HG03565 (cell line): ENCODE results near the gene GATC.
"Not testable (repeated sequence)": the region's sequence is repeated elsewhere in the genome, so short reads cannot be mapped to it uniquely, and the experiment has no call there.

ENCODE experiments used
- ATAC-seq: cut with Tn5 transposase; IDR thresholded peaks from one replicate; pipeline ENCODE4 v1.9.1; 2021; ENCODE audit warnings: mild to moderate bottlenecking, moderate library complexity; ENCODE audit not compliant: unreplicated experiment

GATC gene

DNA sequence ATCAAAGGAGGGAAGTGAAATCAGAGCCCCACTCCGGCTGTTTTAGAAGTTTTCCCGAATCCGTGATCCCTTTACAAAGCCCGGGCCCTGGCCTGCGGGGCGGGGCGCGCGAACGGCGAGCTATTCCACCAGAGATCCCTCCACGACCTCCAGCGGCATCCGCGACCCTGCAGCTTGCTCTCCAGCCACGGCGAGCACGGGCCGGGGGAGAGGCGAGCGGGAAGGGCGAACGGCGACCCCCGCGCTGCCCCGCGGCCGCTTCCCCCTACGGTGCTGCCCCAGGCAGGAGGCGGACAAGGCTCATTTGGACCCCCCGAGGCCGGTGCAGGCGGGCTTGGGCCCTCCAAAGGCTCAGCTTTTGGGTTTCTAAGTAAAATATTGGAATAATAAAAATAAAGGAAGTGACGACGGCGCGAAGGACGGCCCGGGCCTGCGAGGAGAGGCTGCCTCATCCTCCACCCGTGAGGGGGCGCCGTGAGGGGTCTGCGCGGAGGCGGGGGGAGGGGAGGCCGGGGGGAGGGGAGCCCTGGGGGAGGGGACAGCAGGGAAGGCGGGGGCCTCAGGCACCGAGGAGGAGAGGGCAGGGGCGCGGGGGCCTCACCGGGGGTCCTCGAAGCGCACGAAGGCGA lies 22.7 kb downstream of the GATC start:
- peak; percentile 5 for ATAC-seq

DNA sequence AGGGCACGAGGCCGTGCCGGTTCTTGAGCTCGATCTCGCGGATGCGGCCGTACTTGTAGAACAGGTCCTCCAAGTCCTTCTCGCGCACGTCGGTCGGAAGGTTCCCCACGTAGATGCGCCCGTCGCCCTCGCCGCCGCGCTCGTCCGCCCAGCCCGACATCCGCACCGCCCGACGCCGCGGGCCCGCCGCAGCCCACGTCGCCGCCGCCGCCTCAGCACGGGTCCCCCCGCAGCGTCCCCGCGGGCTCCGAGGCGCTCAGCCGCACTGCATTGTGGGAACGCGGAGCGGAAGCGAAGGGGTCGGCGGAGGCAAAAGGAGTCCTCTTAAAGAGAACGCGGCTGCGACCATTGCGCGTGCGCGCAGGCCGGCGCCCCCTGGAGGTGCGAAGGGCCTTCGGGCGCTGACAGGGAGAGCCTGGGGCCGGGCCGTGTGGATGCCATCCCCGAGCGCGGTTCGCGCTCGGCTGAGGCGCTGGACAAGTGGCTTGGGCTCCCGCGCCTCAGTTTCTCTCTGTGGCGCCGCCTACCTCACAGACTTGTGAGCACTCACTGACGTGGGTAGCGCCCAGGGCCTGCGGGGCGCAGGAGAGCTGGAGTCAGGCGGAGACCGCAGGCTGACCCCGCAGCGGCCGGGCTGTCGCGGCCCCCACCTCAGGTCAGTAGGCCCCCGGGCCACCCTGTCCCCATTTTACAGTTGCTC lies 23.4 kb downstream of the GATC start, which contains the start of gene SRSF9:
SRSF9 (minus strand) TSS at position 299 of the 700 bp plus-strand sequence; CDS start at position 160, 139 bp downstream.
- ATAC-seq, result peak; percentile 77

DNA sequence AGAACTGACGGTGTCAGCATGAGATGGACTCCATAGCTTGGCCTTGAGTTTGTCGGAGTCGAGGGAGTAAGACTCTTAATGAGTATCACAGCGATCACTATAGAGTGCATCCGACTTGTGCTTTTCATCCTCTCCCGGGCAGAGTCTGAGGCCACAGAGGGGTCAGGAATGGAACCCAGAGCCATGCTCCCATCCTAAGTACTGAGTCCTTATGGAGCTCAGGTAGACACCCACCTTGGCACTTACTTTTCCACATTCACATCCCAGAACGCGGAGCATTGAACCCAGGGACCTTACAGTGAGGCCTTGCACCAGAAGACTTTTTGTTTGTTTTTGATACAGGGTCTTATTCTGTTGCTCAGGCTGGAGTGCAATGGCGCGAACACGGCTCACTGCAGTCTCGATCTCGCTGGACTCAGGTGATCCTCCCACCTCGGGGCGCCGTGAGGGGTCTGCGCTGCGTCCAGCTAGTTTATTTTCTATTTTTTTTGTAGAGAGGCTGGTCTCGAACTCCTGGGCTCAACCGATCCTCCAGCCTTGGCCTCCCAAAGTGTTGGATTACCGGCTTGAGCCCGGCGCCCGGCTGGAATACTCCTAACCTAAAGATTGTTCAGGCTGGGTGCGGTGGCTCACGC lies 24.0 kb downstream of the GATC start:
- no peak for ATAC-seq

DNA sequence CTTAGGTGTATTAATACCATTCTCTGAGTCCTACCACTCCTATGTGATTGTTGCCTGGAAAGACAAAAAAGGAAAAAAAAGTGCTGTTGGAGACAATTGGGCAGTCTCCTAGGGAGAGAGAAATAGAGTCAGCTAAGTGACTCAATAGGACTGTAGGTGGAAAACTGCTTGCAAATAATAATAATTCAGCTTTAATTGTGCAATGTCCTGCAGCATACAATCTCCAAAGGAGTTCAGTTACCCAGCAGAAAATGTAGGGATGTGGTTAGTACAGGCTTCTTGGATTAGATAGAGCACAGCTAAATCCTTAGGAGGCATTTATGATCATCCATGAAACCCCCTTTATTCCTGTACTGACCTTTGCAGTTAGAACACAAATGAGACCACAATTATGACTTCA lies 26.3 kb downstream of the GATC start:
- no peak for ATAC-seq

DNA sequence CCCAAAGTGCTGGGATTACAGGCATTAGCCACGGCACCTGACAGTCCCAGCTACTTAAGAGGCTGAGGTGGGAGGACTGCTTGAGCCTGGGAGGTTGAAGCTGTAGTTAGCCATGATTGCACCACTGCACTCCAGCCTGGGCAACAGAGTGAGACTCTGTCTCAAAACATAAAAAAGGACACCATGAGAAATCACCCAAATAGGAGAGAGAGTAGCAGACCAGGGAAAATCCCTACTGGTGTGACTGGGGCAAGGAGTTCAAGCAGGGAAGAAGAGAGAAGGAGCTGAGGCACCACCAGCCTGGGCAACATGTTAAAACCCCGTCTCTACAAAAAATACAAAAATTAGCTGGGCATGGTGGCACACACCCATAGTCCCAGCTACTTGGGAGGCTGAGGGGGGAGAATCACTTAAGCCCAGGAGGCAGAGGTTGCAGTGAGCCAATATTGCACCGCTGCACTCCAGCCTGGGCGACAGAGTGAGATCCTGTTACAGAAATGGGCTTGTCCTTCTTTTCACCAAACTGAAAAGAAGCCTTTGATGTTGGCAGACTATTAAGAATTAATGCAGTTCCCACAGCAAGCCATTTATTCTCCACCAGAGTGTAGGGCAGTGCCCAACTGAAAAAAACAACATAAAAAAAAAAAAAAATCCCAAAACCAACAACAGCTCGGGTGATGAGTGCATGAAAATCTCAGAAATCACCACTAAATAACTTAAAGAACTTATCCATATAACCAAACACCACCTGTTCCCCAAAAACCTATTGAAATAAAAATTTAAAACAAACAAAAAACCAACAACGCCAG lies 27.8 kb downstream of the GATC start:
- ATAC-seq, result no peak

DNA sequence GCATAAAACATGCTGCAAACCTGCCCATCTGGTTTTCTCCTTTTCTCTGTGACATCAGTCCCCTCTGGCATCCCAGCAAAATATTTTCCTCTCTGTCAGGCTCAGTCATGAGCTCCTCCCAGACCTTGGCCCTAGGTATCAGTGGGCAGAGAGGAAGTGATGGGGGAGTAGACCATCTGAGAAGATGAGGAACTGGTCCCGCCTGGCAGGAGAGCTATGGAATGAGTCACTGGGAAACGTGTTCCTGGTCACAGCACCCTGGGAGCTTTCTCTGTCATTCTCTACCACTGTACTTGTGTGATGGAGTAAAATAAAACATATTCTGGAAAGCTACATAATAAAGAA lies 28.3 kb downstream of the GATC start:
- no peak for ATAC-seq

DNA sequence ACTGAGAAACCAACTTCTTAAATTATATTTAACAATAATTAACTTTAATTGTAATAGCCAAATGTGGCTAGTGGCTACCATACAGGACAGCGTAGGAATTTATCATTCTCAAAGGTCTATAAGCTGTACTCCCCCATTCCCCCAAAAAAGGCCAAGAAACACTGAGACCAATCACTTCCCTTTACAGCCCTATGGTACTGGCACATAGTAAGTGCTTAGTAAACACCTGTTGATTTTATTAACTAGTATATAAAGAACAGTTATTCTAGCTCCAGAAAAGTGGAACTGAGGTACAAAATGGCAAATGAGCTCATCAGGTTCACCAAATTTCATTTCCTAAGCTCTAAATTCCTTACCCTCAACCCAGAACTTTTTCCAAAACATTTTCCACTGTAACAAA lies 29.4 kb downstream of the GATC start:
- no peak for ATAC-seq

DNA sequence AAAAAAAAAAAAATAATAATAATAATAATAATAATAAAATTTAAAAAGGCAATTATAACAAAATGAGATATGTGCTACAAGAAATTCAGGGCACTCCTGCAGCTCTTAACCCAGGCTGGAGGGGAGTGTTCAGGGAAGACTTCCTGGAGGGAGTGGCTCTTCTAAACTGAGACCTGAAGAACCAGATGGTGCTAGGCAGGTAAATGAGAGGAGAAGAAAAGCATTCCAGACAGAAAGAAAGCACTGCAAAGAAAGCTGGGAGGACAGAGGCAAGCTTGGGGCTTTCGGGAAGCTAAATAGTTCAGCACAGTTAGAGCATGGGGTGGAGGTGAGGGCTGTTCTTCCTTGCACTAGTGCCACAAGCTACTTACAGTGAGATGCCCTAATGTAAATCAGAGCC lies 33.2 kb downstream of the GATC start:
- ATAC-seq, result no peak

DNA sequence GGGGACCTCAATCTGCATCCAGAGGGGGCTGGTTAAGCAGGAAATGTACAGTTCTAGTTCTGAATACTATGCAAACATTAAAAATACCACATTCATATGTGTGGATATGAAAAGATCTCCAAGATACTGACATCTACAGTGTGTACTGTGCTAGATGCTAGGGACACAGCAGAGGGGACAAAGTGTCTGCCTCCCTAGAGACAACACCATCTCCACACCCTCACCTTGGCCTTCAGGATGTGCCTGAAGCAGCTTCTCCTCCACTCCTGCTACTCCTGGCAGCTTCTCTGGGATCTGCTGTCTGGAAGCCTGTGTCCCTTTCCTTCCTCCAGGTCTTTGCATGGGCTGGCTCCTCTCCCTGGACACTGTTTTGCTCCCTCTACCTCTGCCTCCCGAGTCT lies 34.0 kb downstream of the GATC start:
- no peak for ATAC-seq

DNA sequence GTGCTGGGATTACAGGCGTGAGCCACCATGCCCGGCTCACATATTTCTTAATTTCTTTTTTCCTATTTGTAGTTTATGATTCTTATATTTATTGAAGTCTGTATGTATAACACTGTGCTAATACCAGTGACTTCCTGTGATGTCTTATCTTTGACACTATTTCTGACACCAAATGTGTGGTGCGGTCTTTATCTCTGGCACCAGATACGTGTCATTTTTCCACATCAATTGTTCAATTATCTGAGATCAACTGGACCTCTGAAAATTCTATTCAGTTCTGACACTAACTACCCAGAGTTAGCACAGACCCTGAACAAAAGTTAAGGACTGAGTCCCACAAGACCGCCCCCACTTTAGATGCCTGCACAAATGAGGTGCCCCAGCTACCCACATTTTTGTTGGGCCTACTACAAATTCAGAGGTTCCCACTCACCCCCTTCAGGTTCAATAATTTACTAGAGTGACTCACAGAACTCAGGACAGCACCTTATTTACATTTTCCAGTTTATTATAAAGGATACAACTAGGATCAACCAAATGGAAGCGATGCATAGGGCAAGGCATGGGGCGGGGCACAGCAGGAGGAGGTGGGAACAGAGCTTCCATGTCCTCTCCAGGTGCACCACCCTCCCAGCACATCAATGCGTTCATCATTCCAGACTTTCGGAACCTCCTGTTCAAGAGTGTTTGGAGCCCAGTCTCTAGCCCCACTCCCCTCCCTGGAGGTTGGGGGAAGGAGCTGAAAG lies 35.0 kb downstream of the GATC start:
- no peak for ATAC-seq

DNA sequence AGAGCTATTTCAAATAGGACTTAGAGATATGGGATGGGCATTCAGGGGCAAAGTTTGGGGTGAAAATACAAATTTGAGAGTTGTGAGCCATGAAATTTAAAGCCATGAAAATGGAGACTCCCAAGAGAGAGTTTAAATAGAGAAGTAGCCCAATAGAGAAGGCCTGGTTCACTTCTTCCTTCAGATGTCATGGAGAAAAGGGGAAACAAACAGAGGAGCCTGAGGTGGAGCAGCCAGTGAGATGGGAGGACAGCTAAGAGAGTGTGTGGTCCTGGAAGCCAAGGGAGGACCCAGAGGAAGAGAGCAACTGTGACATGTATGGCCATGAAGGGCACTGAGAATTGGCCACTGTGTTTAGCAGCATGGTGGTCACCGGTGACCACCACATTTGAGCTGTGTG lies 37.4 kb downstream of the GATC start:
- no peak for ATAC-seq

DNA sequence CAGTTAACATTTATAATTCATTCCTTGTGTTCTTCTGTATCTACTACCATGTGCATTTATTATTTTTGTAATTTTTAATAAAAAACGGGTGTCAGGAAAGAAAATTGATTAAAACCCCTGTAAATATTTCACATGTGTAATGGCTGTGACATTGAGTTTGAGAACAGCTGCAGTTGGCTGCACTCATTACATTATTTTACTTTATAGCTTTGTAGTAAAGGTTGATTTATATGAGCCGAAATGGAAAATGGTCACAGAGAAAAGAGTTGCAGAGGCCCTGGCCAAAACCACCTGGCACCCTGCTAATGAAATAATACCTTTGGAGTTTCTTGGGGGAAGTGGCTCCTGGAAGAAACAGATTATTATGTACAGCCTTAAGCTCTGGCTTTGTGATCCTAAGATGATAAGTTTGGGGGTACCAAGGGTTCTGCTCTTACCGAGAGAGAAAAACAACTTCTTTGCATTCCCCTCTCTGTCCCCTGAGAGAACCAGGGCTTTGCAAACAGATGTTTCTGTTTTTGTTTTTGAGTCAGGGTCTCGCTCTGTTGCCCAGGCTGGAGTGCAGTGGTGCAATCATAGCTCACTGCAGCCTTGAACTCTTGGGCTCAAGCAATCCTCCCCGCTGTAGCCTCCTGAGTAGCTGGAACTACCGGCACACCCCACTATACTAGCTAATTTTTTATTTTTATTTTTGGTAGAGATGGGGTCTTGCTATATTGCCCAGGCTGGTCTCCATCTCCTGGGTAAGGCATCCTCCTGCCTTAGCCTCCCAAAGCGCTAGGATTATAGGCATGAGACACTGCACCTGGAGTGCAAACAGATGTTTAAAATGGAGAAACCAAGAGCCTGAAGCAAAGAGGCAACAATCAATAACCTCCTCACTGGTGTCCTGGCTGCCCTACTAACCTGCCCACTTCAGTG lies 40.0 kb downstream of the GATC start:
- ATAC-seq, result no peak

DNA sequence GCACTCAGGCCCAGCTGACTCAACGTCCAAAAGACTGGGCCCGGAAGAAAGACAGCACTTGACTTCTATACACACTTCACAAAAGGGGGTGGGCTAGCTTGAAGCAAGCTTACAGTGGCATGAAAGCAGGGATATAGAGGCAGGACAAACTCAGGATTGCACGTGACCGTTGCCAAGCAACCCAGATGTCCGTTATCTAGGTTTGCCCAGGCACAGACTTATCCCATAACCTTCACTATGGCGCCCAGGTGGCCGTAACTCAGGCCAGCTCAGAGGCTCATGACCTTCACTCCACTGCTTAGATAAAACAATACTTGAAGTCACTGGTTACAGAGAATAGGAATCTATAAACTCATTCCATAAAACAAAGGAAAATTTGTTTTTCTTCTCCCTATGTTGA lies 41.3 kb downstream of the GATC start:
- not testable (repeated sequence) for ATAC-seq

DNA sequence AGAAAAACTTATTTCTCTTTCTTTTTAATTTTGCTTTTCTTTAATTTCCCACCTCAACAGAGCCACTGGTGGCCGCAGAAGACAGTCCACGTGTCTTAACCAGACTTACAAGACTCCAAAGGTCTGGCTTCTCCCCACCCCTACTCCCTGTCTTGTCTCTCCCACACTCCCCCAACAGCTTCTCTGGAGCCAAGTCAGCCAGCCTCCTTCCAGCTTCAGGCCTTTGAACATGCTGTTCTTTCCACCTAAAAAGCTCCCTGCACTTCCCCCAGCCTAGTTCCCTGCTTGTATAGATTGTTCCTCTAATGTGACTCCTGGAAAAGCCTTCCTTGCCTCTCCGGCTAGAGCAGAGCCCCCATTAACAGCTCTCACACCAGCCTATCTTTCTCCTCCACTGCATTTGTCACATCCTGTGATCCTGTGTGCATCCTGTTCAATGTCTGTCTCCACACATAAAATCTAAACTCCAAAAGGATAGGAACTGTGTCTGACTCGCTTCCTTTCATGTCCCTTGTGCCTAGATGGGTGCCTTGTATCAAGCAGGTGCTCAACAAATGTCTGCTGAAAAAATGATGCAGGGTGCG lies 41.9 kb downstream of the GATC start:
- no peak for ATAC-seq

DNA sequence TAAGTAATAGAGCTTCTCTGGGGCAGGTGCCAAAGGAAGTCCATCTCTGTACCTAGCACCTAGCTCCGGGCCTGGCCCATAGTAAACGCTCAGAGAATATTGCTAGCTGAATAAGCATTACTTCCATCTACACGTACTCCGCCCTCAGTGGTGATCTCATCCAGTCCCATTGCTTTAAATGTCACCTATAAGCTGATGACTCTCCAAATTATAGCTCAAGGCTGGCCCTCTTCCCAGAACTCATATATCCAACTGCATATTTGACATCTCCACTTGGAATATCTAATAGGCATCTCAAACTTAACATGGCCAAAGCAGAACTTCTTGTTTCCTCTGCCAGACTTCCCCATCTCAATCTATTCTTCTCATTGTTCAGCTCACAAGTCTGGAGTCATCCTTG lies 42.8 kb downstream of the GATC start:
- no peak for ATAC-seq

DNA sequence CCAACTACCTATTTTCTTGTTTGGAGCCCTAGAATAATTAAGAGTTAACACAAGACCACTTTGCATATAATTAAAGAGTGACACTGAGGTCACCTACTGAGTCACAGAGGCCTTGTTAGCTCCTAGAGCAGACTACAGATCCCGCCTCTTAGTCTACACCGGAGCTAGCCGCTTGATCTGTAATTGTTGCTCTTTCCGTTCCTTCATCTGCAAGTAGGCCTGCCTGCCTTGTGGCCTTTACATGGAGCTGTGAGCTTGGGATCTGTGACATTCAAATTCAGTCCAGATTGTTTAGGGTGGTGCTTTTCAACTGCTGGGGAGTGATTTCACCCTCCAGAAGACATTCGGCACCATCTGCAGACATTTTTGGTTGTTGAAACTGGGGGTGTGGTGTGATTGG lies 44.1 kb downstream of the GATC start:
- no peak for ATAC-seq

DNA sequence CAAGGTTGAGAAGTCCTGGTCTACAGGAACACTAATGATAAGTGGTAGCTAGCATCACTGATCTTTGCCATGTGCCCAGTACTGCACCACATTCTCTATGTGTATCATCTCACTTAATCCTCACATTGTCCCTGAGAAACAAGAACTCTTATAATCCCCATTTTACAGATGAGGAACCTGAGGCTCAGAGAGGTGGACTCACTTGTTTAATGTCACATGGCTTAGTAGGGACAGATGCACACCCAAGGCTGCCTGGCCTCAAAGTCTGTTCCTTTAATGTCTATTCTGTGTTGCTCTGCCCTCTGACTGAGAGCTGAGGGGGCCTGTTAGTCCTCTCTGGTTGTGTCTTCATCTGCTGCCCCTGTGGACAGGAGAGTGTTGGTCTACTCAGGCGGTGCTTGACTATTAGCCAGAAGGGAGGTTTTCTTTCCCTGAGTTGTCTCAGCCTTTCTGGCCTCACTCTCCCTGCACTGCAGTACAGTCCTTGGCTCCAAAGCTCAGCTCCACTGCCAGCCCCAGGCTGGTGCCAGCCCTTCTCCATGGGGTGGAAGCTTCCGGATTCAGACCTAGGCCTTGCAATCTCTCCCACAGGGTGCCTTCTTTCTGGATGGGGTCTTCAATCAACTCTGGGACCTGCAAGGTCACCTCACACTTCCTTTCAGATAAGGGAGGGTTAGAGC lies 44.7 kb downstream of the GATC start:
- ATAC-seq, result no peak

DNA sequence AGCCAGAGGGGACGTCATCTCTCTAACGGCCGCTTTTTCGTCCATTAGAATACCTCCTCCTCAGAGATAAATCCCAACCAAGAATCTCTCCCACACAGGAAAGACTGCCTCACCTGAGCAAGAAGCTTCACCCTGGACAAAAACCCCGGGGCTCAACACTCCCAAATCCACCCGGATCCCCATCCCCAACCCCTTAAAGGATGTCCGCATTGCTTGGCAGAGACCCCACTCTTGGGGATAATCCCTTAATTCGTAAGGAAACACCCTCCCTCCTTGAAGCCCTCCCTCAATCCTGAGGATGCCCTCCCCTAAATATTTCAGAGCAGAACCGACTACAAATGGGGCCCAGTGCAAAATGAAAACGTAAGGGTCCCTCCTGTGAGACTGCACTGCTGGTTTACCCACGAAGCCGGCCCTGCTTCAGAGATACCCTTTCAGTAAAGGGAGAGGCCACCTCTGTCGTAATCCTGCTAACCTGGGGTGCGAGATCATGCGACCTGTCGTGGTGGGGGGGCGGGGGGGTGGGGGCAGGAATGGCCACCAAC lies 49.0 kb downstream of the GATC start:
- ATAC-seq, result no peak
